Tibial artery (tissue), 4 donors: ENCODE results near the gene ARFGEF2.
A peak's percentile ranks its signal among the peaks of the same experiment; 100 is the strongest.

ENCODE experiments used
- DNase-seq, 2 donors: peaks; one replicate each; pipeline ENCODE4 v3.0.0-alpha.2; 2019
- H3K27ac ChIP-seq, 2 donors: fragments of 200-600 bp; sonication (generic) in 1 of 2; 1 replicate in 1 of 2; 2 replicates in 1 of 2; pipeline ENCODE4 v1.5.1; 2018 to 2019; ENCODE audit warnings: mild to moderate bottlenecking in 1 of 2
- H3K27me3 ChIP-seq, 2 donors: fragments of 200-600 bp; sonication (generic) in 1 of 2; one replicate each; pipeline versions ENCODE4 v1.5.1 to v1.6.0; 2016 to 2019
- H3K36me3 ChIP-seq, 3 donors: fragments of 200-600 bp; sonication (generic) in 2 of 3; one replicate each; pipeline ENCODE4 v1.5.1; 2016 to 2019; ENCODE audit warnings: mild to moderate bottlenecking in 2 of 3
- H3K4me1 ChIP-seq, 4 donors: fragments of 200-600 bp; sonication (generic) in 2 of 4; 1 replicate in 3 of 4; 2 replicates in 1 of 4; pipeline ENCODE4 v1.5.1; 2016 to 2019
- H3K4me3 ChIP-seq, 2 donors: fragments of 200-600 bp; sonication (generic) in 1 of 2; 1 replicate in 1 of 2; 2 replicates in 1 of 2; pipeline ENCODE4 v1.5.1; 2018 to 2019; ENCODE audit warnings: mild to moderate bottlenecking in 2 of 2
- H3K9me3 ChIP-seq, 3 donors: fragments of 200-600 bp; sonication (generic) in 1 of 3; one replicate each; pipeline ENCODE4 v1.5.1; 2016 to 2019
- intact Hi-C: fragments of 100-400 bp; cut with DNase I; formaldehyde crosslinking; loops from one replicate; pipeline ENCODE4 v1.15.0; 2023; ENCODE audit warnings: low total_unique reads
- TF ChIP-seq, protein P1 (sequence below), 2 experiments: fragments of 200-600 bp in 1 of 2; fragments of 450-650 bp in 1 of 2; IDR thresholded peaks; one replicate each; pipeline ENCODE4 v1.5.1; 2017 to 2019; ENCODE audit warnings: antibody characterized with exemption in 2 of 2, mild to moderate bottlenecking in 1 of 2, moderate library complexity in 1 of 2

Gene ARFGEF2

DNA sequence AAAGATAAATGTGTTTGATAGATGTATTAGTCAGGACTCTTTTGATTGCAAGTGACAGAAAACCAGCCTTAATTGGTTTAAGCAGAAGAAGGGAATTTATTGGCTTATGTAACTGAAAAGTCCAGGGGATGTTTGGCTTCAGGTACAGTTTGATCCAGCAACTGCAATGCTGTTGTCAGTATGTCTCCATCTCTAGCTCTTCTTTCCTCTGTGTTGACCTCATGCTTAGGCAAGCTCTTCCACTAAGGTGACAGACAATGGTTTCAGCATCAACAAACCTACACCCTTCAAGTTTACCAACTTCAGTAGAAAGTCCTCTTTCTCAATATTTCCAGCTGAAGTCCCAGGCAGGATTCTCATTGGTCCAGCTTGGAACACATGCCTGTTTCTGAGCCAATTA is 28.1 kb upstream of the ARFGEF2 start:
- TF ChIP-seq, protein P1, sequence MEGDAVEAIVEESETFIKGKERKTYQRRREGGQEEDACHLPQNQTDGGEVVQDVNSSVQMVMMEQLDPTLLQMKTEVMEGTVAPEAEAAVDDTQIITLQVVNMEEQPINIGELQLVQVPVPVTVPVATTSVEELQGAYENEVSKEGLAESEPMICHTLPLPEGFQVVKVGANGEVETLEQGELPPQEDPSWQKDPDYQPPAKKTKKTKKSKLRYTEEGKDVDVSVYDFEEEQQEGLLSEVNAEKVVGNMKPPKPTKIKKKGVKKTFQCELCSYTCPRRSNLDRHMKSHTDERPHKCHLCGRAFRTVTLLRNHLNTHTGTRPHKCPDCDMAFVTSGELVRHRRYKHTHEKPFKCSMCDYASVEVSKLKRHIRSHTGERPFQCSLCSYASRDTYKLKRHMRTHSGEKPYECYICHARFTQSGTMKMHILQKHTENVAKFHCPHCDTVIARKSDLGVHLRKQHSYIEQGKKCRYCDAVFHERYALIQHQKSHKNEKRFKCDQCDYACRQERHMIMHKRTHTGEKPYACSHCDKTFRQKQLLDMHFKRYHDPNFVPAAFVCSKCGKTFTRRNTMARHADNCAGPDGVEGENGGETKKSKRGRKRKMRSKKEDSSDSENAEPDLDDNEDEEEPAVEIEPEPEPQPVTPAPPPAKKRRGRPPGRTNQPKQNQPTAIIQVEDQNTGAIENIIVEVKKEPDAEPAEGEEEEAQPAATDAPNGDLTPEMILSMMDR (IDR thresholded peaks at IDR 0.05) = no peak
- intact Hi-C loops = loop anchor here (10.0 kb wide), 1 partner anchor 59 kb away; no protein-coding TSS in a partner anchor

GRCh38 chr20:48897305-48898010 is 24.1 kb upstream of the ARFGEF2 start:
- no peaks in the 10 kb centered on the region for H3K27me3 ChIP-seq
- H3K27ac ChIP-seq = no peak overlapping the region
- DNase-seq = peak in 1 of 2 donors; percentile 25
- H3K9me3 ChIP-seq = peaks cover 0 to 15% (median 10%) of the 10 kb centered on the region in 3 donors
- H3K36me3 ChIP-seq = no peaks in the 10 kb centered on the region
- H3K4me3 ChIP-seq = no peak overlapping the region
- intact Hi-C loops = loop anchor here (10.0 kb wide), 1 partner anchor 63 kb away; no protein-coding TSS in a partner anchor
- TF ChIP-seq, protein P1 (IDR thresholded peaks at IDR 0.05) = no peak
- H3K4me1 ChIP-seq = peaks cover 0 to 6% (median 0%) of the 10 kb centered on the region in 4 donors

More for the DNA sequence above, 28.1 kb upstream of the ARFGEF2 start:
- Histone ChIP-seq H3K4me1 (peaks cover 0 to 6% (median 0%) of the 10 kb centered on the region in 4 donors), H3K27ac (no peak overlapping the region), H3K4me3 (no peak overlapping the region), H3K9me3 (peaks cover 0 to 15% (median 10%) of the 10 kb centered on the region in 3 donors), H3K36me3 (no peaks in the 10 kb centered on the region), H3K27me3 (no peaks in the 10 kb centered on the region)
- DNase-seq = no peak

GRCh38 chr20:48898210-48898609 is 23.3 kb upstream of the ARFGEF2 start:
- no peak overlapping the region for H3K27ac ChIP-seq
- H3K9me3 ChIP-seq = peaks cover 0 to 10% (median 9%) of the 10 kb centered on the region in 3 donors
- H3K36me3 ChIP-seq = no peaks in the 10 kb centered on the region
- no peaks in the 10 kb centered on the region for H3K27me3 ChIP-seq
- H3K4me3 ChIP-seq = no peak overlapping the region
- TF ChIP-seq, protein P1 (IDR thresholded peaks at IDR 0.05) = no peak
- H3K4me1 ChIP-seq = peaks cover 0 to 6% (median 0%) of the 10 kb centered on the region in 4 donors
- peak in 1 of 2 donors; percentile 1 for DNase-seq
- intact Hi-C loops = loop anchor here (10.0 kb wide), 1 partner anchor 63 kb away; no protein-coding TSS in a partner anchor

- H3K36me3 ChIP-seq = no peaks in the 10 kb centered on the region
- H3K27ac ChIP-seq = no peak overlapping the region
- TF ChIP-seq, protein P1 (IDR thresholded peaks at IDR 0.05) = no peak
- H3K27me3 ChIP-seq = peaks cover 0 to 4% of the 10 kb centered on the region in 2 donors
- no peak for DNase-seq
- H3K4me3 ChIP-seq = no peak overlapping the region
- intact Hi-C loops = loop anchor here (10.0 kb wide), 1 partner anchor 64 kb away; no protein-coding TSS in a partner anchor
- peaks cover 0 to 1% (median under 1%) of the 10 kb centered on the region in 3 donors for H3K9me3 ChIP-seq
- peaks cover 0 to 6% (median 0%) of the 10 kb centered on the region in 4 donors for H3K4me1 ChIP-seq
Measured at GRCh38 chr20:48898896-48899530, 22.5 kb upstream of the ARFGEF2 start.

DNA sequence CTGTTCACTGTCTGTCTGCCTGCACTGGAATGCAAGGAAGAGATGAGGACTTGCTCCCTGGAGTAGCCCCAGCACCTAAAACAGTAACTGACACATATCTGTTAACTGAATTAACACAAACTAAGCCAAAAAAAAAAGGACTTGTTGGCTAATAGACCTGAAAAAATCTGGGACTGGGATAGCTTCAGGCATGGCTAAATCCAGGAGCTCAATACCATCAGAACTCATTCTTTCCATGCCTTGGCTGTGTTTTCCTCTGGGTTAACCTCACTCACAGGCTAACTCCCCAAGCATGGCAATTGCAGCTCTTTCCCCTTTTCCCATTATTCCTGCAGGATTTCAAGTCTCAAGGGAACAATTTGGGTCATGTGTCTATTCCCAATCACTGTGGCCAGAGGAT is 21.6 kb upstream of the ARFGEF2 start:
- Histone ChIP-seq H3K4me1 (peaks cover 0 to 12% (median 5%) of the 10 kb centered on the region in 4 donors), H3K36me3 (no peaks in the 10 kb centered on the region), H3K27me3 (peaks cover 0 to 6% of the 10 kb centered on the region in 2 donors), H3K27ac (no peak overlapping the region), H3K9me3 (no peaks in the 10 kb centered on the region), H3K4me3 (no peak overlapping the region)
- TF ChIP-seq, protein P1 (IDR thresholded peaks at IDR 0.05) = no peak
- intact Hi-C loops = loop anchor here (5.0 to 10.0 kb wide), 2 partner anchors 65 to 168 kb away; no protein-coding TSS in a partner anchor
- DNase-seq = no peak
